ENCODE data around the gene NCOA5. TPM values are rescaled to one million over a fixed set of nuclear protein-coding genes. Genes with fewer than 3 reads are reported as not detected.

The NCOA5 gene
- total RNA-seq = 10 to 100 TPM in 2 of 3 donors, 1 to 10 TPM in 1; 8.8 to 18.4 (median 18.0) TPM
- total RNA-seq (2013) = 27.7 TPM

- WGBS (ENCODE audit: insufficient coverage) = under 1% methylated on average over 98 of the region's 100 CpGs
- Mint-ChIP-seq H3K4me1 (peaks cover 48 to 49% of the 10 kb centered on the region in 2 donors), H3K9me3 (no peaks in the 10 kb centered on the region), H3K36me3 (no peaks in the 10 kb centered on the region), H3K4me3 (peak within 1 kb of the TSS; percentile 90), H3K27ac (peak within 1 kb of the TSS; percentile 93 to 94), H3K27me3 (ENCODE audit: low read depth in 2 of 2) (no peaks in the 10 kb centered on the region)
- H3K36me3 ChIP-seq (ENCODE audit: control insufficient read depth, insufficient read depth, low read length) = no peaks in the 10 kb centered on the region
- DNase-seq (peak; percentile 91 to 95), ATAC-seq (peak; percentile 89 to 98 (median 91))
- H3K9me3 ChIP-seq (ENCODE audit: control insufficient read depth, insufficient read depth, low read length) = no peaks in the 10 kb centered on the region
- H3K27me3 ChIP-seq (ENCODE audit: control insufficient read depth, insufficient read depth, low read length) = no peaks in the 10 kb centered on the region
- peaks cover 8% of the 10 kb centered on the region for H3K4me1 ChIP-seq (ENCODE audit: control insufficient read depth, insufficient read depth, low read length)
- peak within 1 kb of the TSS; percentile 71 for H3K27ac ChIP-seq (ENCODE audit: low read length)
- TF ChIP-seq CTCF (IDR thresholded peaks at IDR 0.05) = no peak
- peak within 1 kb of the TSS; percentile 66 for H3K4me3 ChIP-seq (ENCODE audit: low read length)
- intact Hi-C loops (cut with micrococcal nuclease) = loop anchor here (1.0 to 5.0 kb wide), 3 partner anchors 67 to 313 kb away; partner anchors contain the start of genes DNTTIP1 and WFDC3
These were observed at the start of gene NCOA5 for GRCh38 chr20:46089417-46090388. NCOA5 (minus strand) TSS chr20:46089962; CDS start chr20:46079424, 10,538 bp downstream.

- no peak overlapping the region for H3K4me3 Mint-ChIP-seq
- H3K9me3 ChIP-seq (ENCODE audit: control insufficient read depth, insufficient read depth, low read length) = no peaks in the 10 kb centered on the region
- no peak overlapping the region for H3K27ac ChIP-seq (ENCODE audit: low read length)
- no peaks in the 10 kb centered on the region for H3K9me3 Mint-ChIP-seq
- intact Hi-C loops (cut with micrococcal nuclease) = no loop called here
- peaks cover 37 to 46% of the 10 kb centered on the region in 2 donors for H3K27me3 Mint-ChIP-seq (ENCODE audit: low read depth in 2 of 2)
- H3K36me3 ChIP-seq (ENCODE audit: control insufficient read depth, insufficient read depth, low read length) = no peaks in the 10 kb centered on the region
- ATAC-seq = no peak
- H3K27ac Mint-ChIP-seq = no peak overlapping the region
- DNase-seq = no peak
- H3K4me1 Mint-ChIP-seq = no peaks in the 10 kb centered on the region
- TF ChIP-seq CTCF (IDR thresholded peaks at IDR 0.05) = no peak
- 70% methylated on average over 8 of the region's 8 CpGs for WGBS (ENCODE audit: insufficient coverage)
- no peak overlapping the region for H3K4me3 ChIP-seq (ENCODE audit: low read length)
- H3K36me3 Mint-ChIP-seq = no peaks in the 10 kb centered on the region
- H3K4me1 ChIP-seq (ENCODE audit: control insufficient read depth, insufficient read depth, low read length) = no peaks in the 10 kb centered on the region
- H3K27me3 ChIP-seq (ENCODE audit: control insufficient read depth, insufficient read depth, low read length) = peaks cover 6% of the 10 kb centered on the region
These were observed 49.6 kb upstream of the NCOA5 start for GRCh38 chr20:46139266-46139889.

- Mint-ChIP-seq H3K9me3 (no peaks in the 10 kb centered on the region), H3K27me3 (ENCODE audit: low read depth in 2 of 2) (peaks cover 39 to 41% of the 10 kb centered on the region in 2 donors), H3K4me1 (peaks cover 0 to 2% of the 10 kb centered on the region in 2 donors)
These were observed 48.1 kb upstream of the NCOA5 start for GRCh38 chr20:46137816-46138215.

More at GRCh38 chr20:46137816-46138215, 48.1 kb upstream of the NCOA5 start:
- no peaks in the 10 kb centered on the region for H3K9me3 ChIP-seq (ENCODE audit: control insufficient read depth, insufficient read depth, low read length)
- H3K27ac ChIP-seq (ENCODE audit: low read length) = no peak overlapping the region
- H3K4me1 ChIP-seq (ENCODE audit: control insufficient read depth, insufficient read depth, low read length) = peaks cover 1% of the 10 kb centered on the region
- 91% methylated on average over 5 of the region's 5 CpGs for WGBS (ENCODE audit: insufficient coverage)
- Mint-ChIP-seq H3K4me3 (no peak overlapping the region), H3K36me3 (no peaks in the 10 kb centered on the region), H3K27ac (no peak overlapping the region)
- intact Hi-C loops (cut with micrococcal nuclease) = no loop called here
- TF ChIP-seq CTCF (IDR thresholded peaks at IDR 0.05) = no peak
- ATAC-seq (no peak), DNase-seq (no peak)
- no peak overlapping the region for H3K4me3 ChIP-seq (ENCODE audit: low read length)
- peaks cover 5% of the 10 kb centered on the region for H3K27me3 ChIP-seq (ENCODE audit: control insufficient read depth, insufficient read depth, low read length)
- H3K36me3 ChIP-seq (ENCODE audit: control insufficient read depth, insufficient read depth, low read length) = no peaks in the 10 kb centered on the region
